GM18868 (cell line): ENCODE data around the gene KATNBL1.
"Not testable (repeated sequence)": the region's sequence is repeated elsewhere in the genome, so short reads cannot be mapped to it uniquely, and the experiment has no call there.

Experiments used
- ATAC-seq: cut with Tn5 transposase; IDR thresholded peaks from one replicate; pipeline ENCODE4 v1.9.1; 2021; ENCODE audit warnings: mild to moderate bottlenecking, moderate library complexity; ENCODE audit not compliant: unreplicated experiment

KATNBL1 gene

GRCh38 chr15:34120420-34120819 is 89.5 kb downstream of the KATNBL1 start:
- not testable (repeated sequence) for ATAC-seq

DNA sequence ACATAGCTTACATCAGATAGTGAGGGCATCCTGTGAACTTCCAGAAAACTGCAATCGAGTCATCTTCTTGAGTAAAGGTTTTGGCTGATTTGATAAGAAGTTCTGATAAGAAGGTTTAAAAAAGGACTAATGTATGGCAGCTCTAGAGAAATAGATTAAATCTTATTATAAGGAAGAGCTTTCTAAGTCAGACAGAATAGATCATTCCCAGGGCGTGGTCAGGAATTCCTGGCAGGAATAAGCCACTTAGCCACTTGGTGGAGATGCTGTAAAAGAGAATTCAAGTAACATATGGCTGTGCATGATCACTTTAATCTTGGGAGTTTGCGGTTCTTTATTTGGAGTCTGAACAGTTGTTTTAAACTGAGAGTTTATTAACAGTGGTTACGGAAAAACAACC is 90.6 kb downstream of the KATNBL1 start:
- ATAC-seq: no peak

- no peak for ATAC-seq
Measured at GRCh38 chr15:34116620-34117019, 93.3 kb downstream of the KATNBL1 start.

GRCh38 chr15:34114739-34115138 is 95.2 kb downstream of the KATNBL1 start:
- ATAC-seq: no peak

DNA sequence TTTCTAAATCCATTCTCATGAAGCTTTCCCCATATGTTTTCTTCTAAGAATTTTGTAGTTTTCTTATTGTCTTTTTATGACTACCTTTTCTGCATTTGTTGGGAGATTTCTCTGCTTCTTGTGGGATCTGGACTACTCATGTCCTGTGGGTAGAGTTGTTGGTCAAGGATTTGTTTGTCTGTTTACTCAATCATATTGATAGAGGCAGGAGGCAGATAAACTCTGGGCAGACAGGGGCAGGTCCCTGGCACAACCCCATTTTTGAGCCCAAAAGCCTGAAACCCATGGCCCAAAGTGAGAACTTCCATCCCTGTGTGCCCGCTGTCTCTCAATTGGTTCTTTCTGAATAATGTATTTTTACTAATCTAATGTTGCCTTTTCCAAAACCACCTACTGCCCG is 95.7 kb downstream of the KATNBL1 start:
- no peak for ATAC-seq

- ATAC-seq: no peak
Measured at GRCh38 chr15:34111488-34111887, 98.4 kb downstream of the KATNBL1 start.

GRCh38 chr15:34109797-34110663 is 99.9 kb downstream of the KATNBL1 start:
- ATAC-seq: no peak

- no peak for ATAC-seq
Measured at GRCh38 chr15:34107315-34107714, 102.6 kb downstream of the KATNBL1 start.

- ATAC-seq: no peak
Measured at GRCh38 chr15:34106423-34106822, 103.5 kb downstream of the KATNBL1 start.

DNA sequence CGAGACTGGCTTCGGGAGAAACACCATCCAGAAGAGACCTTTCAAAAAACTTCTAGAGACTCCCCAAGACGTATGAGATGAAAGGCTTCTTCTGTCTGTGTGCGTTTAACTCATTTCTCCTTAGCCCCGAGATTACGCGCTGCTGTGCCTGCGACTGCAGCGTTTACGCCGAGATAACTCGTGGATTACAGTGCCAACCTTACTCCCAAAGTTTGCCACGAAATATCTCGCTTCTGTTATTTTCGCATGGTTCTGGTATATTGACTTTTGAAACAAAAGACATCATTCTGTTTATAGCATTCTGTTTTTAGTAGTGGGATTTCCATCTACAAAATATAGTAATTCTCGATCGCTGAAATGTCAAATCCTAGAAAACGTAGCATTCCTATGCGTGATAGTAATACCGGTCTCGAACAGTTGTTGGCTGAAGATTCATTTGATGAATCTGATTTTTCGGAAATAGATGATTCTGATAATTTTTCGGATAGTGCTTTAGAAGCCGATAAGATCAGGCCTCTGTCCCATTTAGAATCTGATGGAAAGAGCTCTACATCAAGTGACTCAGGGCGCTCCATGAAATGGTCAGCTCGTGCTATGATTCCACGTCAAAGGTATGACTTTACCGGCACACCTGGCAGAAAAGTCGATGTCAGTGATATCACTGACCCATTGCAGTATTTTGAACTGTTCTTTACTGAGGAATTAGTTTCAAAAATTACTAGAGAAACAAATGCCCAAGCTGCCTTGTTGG is 107.5 kb downstream of the KATNBL1 start:
- ATAC-seq: no peak

DNA sequence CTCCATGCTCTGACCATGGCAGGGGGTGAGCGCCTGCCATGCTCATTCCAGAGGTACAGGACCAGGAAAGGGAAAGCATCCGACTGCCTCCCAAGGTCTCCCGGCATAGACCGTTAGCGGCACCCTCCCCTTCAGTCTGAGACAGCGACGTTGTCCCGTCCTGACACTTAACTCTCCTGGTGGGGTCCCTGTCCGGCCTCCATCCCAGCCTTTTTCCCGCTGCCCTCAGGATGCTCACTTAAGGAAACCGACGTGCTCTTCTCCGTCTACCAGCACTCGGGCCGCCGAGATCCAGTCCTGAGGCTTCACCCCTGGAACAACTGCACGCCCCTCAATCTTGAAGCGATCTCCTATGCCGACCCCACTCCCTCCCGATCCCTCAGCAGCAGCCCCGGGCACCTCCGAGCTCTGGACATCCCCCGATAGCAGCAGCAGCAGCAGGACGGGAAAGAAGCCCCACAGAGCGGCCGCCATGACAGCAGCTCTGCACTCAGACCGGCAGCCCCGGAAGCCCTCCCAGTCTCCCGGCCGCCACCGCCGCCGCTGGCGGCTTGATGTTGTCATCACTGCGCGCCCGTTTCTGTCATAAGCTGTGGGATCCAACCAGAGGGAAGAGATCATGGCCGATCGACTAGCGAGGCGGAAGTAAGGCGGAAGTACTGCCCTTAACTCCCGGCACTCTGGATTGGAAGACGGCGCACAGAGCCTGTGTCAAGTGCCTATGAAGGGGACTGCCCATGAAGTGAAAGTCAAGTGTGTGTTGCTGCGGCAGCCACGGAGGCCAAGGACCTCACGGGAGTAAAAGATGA is 108.3 kb downstream of the KATNBL1 start, which contains the start of the genes EMC7 and PGBD4:
TSS of gene EMC7 (minus strand) at position 497 of the 809 bp plus-strand sequence. CDS start at position 474, 23 bp downstream.
TSS of gene PGBD4 (plus strand) at position 718 of the 809 bp plus-strand sequence. CDS start 449 bp downstream, outside the sequence.
- peak; percentile 99 for ATAC-seq

DNA sequence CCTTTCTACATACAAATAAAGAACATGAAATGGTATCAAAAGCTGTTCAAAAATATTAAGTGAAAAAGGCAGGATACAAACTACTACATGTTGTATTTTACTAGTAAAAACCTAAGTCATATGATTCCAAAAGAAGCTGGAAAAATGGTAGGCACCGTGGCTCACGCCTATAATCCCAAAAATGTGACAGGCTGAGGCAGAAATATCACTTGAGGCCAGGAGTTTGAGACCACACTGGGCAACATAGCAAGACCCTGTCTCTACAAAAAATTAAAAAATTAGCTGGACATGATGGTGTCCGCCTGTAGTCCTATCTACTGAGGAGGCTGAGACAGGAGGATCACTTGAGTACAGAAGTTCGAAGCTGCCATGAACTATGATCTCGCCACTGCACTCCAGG is 110.0 kb downstream of the KATNBL1 start:
- no peak for ATAC-seq
